Activated gamma-delta T cell treated with anti-CD3 and anti-CD28 coated beads, Interleukin-2, amount 50 U/mL, for 16 hours (primary cell): ENCODE measurements around the gene STRADA.
"Not testable (repeated sequence)": the region's sequence is repeated elsewhere in the genome, so short reads cannot be mapped to it uniquely, and the experiment has no call there.

Experiments
- DNase-seq: peaks from one replicate; pipeline ENCODE4 v3.0.0-alpha.2; 2020; ENCODE audit warnings: low read depth

The STRADA gene

DNA sequence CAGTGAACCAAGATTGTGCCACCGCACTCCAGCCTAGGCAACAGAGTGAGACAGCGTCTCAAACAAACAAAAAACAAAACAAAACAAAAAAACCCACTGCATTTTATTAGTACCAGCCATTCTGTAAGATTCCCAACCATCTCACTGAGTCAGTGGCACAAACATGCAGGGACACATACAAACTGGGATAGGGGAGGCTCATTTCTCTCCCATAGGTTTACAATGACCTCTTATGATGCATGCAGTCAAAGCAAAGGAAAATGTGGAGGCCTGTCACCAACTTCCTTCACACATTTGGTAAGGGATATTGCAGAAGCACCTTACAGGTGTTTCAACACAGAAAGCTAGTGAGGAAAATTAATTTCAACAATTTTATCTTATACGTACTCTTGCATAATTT lies 12.4 kb upstream of the STRADA start:
- DNase-seq = no peak

GRCh38 chr17:63753215-63753614 lies 11.6 kb upstream of the STRADA start:
- DNase-seq = no peak

DNA sequence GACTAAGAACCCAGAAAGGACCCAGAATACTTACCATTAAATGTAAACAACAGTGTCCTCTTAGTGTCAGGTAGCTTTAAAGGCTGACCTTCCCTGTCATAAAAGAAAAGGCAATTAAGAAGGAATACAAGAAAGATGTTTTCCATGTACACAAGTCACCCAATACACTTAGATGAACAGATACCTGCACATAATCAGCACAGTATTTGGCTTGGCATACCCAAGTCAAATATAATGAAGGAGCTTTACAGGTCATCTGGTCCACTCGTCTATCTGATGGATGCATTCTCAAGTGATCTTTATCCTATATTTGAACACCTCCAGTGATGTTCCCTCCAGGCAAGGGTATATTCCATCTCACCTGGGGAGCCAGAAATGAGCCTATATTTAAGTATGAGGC lies 11.1 kb upstream of the STRADA start:
- no peak for DNase-seq

GRCh38 chr17:63751806-63752205 lies 10.2 kb upstream of the STRADA start:
- DNase-seq = no peak

- no peak for DNase-seq
These were observed 524 bp downstream of the STRADA start for GRCh38 chr17:63741143-63741407.

DNA sequence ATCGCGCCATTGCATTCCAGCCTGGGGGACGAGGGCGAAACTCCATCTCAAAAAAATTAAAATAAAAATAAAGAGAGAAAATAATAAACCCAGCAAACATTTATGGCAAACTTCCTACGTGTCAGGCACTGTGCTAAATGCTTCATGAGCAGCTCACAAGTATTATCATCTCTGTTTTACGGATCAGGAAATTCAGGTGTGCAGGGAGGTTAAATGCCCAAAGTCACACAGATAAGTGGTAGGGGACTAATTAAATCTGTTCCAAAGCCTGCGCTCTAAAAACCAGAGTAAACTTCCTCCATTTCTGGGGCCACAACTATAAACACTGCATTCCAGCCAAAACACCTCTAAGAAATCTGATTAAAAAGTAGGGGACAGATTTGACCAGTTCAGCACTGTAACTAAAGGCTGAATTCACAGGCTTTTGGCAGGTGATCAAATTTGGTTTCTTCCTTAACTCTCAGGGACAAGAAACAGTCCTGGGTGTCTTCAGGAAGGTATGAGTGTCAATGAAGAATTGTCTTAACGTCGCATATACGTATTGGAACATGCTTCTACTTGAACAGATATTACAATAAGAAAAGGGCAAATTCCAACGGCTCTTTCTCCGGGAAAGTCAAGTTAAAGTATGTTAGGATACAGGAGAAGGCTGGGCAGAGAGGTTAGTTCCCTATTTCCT lies 996 bp downstream of the STRADA start:
- no peak for DNase-seq

- DNase-seq = no peak
These were observed 5.9 kb downstream of the STRADA start for GRCh38 chr17:63735691-63736090.

DNA sequence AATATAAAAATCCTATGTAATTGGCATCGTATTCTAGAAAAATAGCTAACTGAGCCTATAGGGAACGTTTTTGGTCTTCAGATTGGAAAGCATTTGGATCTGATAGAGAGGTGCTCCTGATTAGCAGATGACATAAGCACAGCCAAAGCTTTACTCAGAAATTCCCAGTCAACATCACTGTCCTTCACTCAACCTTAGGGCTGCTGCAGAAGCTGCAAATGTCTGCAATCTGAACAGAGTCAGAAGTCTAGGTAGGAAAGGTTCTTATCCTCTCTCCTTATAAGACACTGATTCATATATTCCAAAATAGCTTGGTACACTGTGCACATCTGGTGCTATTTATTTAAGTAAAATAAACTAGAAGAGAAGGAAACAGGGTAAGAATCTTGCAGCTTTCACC lies 19.2 kb downstream of the STRADA start:
- DNase-seq = no peak

DNA sequence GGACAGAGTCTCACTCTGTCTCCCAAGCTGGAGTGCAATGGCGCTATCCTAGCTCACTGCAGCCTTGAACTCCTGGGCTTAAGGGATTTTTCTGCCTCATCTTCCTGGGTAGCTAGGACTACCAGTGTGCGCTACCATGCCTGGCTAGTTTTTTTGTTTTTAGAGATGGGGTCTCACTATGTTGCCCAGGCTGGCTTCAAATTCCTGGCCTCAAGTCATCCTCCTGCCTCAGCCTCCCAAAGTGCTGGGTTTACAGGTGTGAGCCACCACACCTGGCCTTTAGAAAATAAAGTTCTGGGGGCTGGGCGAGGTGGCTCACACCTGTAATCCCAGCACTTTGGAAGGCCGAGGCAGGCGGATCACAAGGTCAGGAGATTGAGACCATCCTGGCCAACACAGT lies 21.4 kb downstream of the STRADA start:
- DNase-seq = not testable (repeated sequence)

GRCh38 chr17:63718988-63719387 lies 22.6 kb downstream of the STRADA start:
- no peak for DNase-seq

DNA sequence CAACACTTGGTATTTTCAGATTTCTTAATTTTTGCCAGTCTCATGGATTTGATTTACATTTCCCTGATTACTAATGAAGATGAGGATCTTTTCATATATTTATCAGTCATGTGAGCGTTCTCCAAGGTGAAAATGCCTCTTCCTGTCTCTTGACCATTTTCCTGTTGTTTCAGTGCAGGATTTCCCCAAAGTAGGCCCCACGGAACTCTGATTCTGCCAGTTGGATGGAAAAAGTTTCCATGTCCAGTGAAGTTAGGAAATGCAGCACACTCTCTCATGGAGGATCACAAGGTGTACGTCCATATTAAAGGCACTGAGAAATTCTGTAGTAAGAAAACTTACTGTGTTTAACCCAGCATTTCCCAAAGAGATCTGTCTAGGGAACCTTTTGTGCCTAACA lies 25.2 kb downstream of the STRADA start:
- DNase-seq = no peak

GRCh38 chr17:63714550-63715277 lies 26.9 kb downstream of the STRADA start:
- no peak for DNase-seq

- DNase-seq = no peak
These were observed 32.5 kb downstream of the STRADA start for GRCh38 chr17:63709110-63709509.

- DNase-seq = no peak
These were observed 34.4 kb downstream of the STRADA start for GRCh38 chr17:63707151-63707550.

- no peak for DNase-seq
These were observed 35.1 kb downstream of the STRADA start for GRCh38 chr17:63706336-63707082.

DNA sequence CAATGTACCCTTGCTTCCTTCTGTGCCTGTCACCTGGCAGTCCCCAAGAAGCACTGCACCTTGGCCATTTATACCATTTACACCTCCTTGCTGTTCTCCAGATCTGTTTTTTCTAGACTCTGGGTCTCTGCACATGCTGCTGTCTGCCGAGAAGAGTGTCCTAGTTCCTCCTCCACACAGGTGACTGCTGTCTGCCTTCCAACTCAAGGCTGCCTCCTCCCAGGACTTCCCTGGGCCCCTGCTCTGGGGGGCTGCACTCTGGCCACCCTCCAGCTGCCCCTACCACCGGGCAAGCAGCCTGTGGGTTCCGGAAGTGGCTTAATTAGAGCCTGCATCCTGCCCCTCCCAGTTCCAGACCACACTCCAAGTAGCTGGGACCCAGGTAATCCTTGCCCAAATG lies 35.9 kb downstream of the STRADA start:
- no peak for DNase-seq

DNA sequence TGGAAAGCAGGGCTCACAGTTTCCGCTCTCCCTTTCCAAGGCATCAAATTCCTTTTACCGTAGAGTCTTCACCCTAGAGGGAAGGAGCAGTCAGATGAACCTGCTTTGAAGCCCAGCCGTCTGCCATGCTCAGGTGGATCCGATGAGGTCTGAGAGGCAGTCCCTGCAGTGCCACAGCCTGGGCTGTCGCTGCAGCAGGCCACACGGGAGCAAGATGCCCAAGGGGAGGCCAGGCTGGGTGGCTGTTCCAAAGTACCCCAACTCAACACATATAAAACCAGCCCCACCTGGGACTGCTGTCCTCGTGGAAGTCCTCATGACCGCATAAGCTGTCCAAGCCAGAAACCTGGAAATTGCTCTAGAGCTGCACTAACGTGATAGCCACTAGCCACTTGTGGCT lies 36.8 kb downstream of the STRADA start:
- DNase-seq = no peak

GRCh38 chr17:63704259-63704576 lies 37.4 kb downstream of the STRADA start:
- DNase-seq = no peak

DNA sequence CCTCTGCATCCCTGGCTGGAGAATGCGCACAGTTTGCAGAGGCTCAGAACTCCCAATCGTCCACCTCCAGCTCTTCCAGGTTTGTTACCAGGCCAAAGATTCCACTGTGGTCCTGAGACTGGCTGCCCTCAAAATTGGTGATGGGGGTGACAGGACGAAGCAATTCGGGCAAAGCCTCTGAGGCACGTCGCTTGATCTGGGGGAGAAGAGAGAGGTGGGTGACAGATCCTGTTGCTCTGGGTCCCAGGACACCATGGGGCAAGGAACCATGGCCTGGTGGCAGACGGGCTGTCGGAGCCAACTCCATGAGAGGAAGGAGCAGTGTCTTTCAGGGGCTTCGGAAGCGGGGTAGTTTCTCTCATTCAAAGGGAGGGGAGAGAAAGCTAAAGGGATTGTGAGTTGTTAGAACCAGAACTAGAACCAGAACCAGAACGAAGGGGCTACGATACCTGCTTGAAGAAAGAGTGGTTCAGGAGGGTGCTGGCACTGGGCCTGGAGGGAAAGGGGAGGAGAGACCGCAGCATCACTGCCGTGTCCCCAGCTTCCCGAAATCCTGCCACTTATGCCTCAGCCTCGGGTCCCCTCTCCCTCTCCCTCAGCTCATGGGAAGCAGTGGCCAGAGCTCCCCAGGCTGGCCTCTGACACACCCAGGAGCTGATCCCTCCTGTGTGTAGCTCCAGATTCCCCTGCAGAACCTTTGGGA lies 37.9 kb downstream of the STRADA start:
- no peak for DNase-seq

GRCh38 chr17:63703029-63703428 lies 38.6 kb downstream of the STRADA start:
- DNase-seq = no peak

DNA sequence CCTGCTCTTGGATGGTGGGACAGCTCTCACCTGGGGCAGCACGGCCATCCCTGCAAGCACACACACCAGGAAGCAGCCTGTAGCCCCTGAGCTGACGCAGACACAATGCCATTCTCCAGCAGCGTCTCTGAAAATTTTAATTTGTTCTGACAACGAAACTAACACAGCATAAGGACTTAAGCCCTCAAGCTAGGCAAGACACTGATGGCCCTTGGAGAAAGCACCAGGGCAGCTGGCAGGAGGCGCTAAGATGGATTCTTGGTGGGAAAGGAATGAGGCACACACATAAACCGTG lies 38.9 kb downstream of the STRADA start:
- no peak for DNase-seq

DNA sequence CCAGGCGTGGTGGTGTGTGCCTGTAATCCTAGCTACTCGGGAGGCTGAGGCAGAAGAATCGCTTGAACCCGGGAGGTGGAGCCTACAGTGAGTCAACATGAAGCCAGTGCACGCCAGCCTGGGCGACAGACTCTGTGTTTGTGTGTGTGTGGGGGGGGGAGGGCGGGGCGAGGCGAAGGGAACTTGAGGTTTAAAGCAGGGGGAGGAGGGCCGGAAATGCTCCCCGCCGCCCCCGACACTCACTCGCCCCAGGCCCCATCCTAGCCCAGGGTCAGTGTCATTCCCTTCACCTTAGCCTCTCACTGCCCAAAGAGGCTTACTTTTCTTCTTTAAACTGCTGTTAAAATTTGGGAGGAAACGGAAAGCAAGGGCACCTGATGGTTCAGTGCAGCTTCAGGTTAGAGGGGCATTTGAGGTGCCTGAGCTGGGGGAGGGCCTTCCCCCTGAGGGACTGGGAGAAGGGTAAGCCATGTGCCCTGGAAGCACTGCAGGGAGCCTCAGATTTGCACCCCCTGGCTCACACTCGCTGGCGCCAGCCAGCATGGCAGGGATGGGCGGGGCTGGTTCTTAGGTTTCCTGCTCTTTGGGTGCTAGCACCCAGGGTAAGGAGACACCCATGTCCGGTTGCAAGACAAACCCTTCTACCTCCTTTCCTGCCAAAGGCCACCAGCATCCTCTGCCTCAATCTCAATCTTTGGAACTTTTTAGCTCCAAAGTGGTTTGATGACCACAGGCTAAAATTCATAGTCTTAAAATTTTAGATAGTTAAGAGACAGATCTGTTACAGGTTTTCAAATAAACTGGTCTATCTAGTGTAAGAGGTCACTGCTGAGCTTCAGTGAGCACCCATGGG lies 39.5 kb downstream of the STRADA start:
- DNase-seq = peak; percentile 55
